Esophagus squamous epithelium (tissue), 4 donors: ENCODE data around the gene CARS1.

Experiments
- POLR2A ChIP-seq, 4 donors: fragments of 450-650 bp; IDR thresholded peaks; one replicate each; pipeline ENCODE4 v1.6.1; 2017; ENCODE audit warnings: antibody characterized with exemption in 4 of 4, mild to moderate bottlenecking in 4 of 4, moderate library complexity in 3 of 4
- TF ChIP-seq, protein P1 (sequence below), 6 experiments: fragments of 450-650 bp in 4 of 6; fragments of 200-600 bp in 2 of 6; sonication (generic) in 2 of 6; IDR thresholded peaks; one replicate each; pipeline ENCODE4 v1.5.1; 2016 to 2019; ENCODE audit warnings: antibody characterized with exemption in 6 of 6, mild to moderate bottlenecking in 4 of 6, moderate library complexity in 4 of 6

- TF ChIP-seq POLR2A (IDR thresholded peaks at IDR 0.05) = no peak
- TF ChIP-seq, protein P1, sequence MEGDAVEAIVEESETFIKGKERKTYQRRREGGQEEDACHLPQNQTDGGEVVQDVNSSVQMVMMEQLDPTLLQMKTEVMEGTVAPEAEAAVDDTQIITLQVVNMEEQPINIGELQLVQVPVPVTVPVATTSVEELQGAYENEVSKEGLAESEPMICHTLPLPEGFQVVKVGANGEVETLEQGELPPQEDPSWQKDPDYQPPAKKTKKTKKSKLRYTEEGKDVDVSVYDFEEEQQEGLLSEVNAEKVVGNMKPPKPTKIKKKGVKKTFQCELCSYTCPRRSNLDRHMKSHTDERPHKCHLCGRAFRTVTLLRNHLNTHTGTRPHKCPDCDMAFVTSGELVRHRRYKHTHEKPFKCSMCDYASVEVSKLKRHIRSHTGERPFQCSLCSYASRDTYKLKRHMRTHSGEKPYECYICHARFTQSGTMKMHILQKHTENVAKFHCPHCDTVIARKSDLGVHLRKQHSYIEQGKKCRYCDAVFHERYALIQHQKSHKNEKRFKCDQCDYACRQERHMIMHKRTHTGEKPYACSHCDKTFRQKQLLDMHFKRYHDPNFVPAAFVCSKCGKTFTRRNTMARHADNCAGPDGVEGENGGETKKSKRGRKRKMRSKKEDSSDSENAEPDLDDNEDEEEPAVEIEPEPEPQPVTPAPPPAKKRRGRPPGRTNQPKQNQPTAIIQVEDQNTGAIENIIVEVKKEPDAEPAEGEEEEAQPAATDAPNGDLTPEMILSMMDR (IDR thresholded peaks at IDR 0.05) = no peak
Measured at GRCh38 chr11:3073029-3073435, 15.8 kb upstream of the CARS1 start.
